PC-9 (cell line): ENCODE data around the gene TBC1D2B. TPM values are rescaled to one million over a fixed set of nuclear protein-coding genes. Genes with fewer than 3 reads are reported as not detected.
A peak's percentile ranks its signal among the peaks of the same experiment; 100 is the strongest.
"Not testable (repeated sequence)": the region's sequence is repeated elsewhere in the genome, so short reads cannot be mapped to it uniquely, and the experiment has no call there.

Experiments
- BruUV-seq: library from RNA; stranded (reverse); fragments of 400-500 nt; replicated peaks from 2 replicates; lab custom pipeline; 2021; lab: Mats Ljungman, UMichigan
- CTCF ChIA-PET: fragments of 300-600 bp; sonication (Branson Sonifier 250); formaldehyde crosslinking; loops from one replicate; lab custom pipeline; 2022; ENCODE audit warnings: antibody characterized with exemption; lab: Charles Lee
- POLR2A ChIA-PET: fragments of 300-600 bp; sonication (Branson Sonifier 250); formaldehyde crosslinking; loops from one replicate; lab custom pipeline; 2022; ENCODE audit warnings: antibody characterized with exemption; ENCODE audit not compliant: unreplicated experiment; lab: Charles Lee
- DNase-seq, 2 experiments: peaks; one replicate each; pipeline versions ENCODE4 v3.0.0 to v3.0.0-alpha.2; 2015 to 2022; ENCODE audit warnings: mixed read lengths in 1 of 2
- H2AFZ ChIP-seq: fragments of 200-600 bp; sonication (generic); 2 replicates; pipeline ENCODE4 v1.8.1; 2017; ENCODE audit warnings: antibody characterized with exemption
- H3F3A ChIP-seq: fragments of 200-600 bp; sonication (generic); 2 replicates; pipeline ENCODE4 v1.8.1; 2017; ENCODE audit warnings: antibody characterized with exemption, mild to moderate bottlenecking, low read depth; ENCODE audit not compliant: insufficient read depth
- H3K27ac ChIP-seq: fragments of 200-600 bp; sonication (generic); 2 replicates; pipeline ENCODE4 v1.6.1; 2016; ENCODE audit warnings: mixed run types
- H3K27me3 ChIP-seq: fragments of 200-600 bp; sonication (generic); 2 replicates; pipeline ENCODE4 v1.6.1; 2016; ENCODE audit warnings: low read depth, mixed run types; ENCODE audit not compliant: insufficient read depth
- H3K36me3 ChIP-seq: fragments of 200-600 bp; sonication (generic); 2 replicates; pipeline ENCODE4 v1.6.1; 2016; ENCODE audit warnings: low read depth, mixed run types
- H3K4me1 ChIP-seq: fragments of 200-600 bp; sonication (generic); replicated peaks from 2 replicates; pipeline ENCODE4 v1.6.1; 2016; ENCODE audit warnings: mixed run types; ENCODE audit not compliant: insufficient read depth
- H3K4me2 ChIP-seq: fragments of 200-600 bp; sonication (generic); 2 replicates; pipeline ENCODE4 v1.6.1; 2017; ENCODE audit warnings: mixed run types
- H3K4me3 ChIP-seq: fragments of 200-600 bp; sonication (generic); 2 replicates; pipeline ENCODE4 v1.6.1; 2016; ENCODE audit warnings: mixed run types
- H3K79me2 ChIP-seq: fragments of 200-600 bp; sonication (generic); 2 replicates; pipeline ENCODE4 v1.6.1; 2017; ENCODE audit warnings: low read depth, mixed run types
- H3K9me2 ChIP-seq: fragments of 200-600 bp; sonication (generic); 2 replicates; pipeline ENCODE4 v1.8.1; 2017; ENCODE audit warnings: mild to moderate bottlenecking; ENCODE audit not compliant: insufficient read depth
- H3K9me3 ChIP-seq: fragments of 200-600 bp; sonication (generic); 2 replicates; pipeline ENCODE4 v1.8.1; 2016; ENCODE audit warnings: low read depth; ENCODE audit not compliant: insufficient read depth
- H4K20me1 ChIP-seq: fragments of 200-600 bp; sonication (generic); 2 replicates; pipeline ENCODE4 v1.8.1; 2017; ENCODE audit not compliant: insufficient read depth
- CTCF ChIP-seq: fragments of 200-600 bp; sonication (generic); conservative IDR thresholded peaks from 2 replicates; pipeline ENCODE4 v1.6.1; 2017; ENCODE audit warnings: mixed run types, antibody characterized with exemption, mild to moderate bottlenecking, moderate library complexity
- EZH2 ChIP-seq: fragments of 200-600 bp; sonication (generic); IDR thresholded peaks from 2 replicates; pipeline ENCODE4 v1.8.0; 2017; ENCODE audit warnings: antibody characterized with exemption, low read depth
- intact Hi-C: fragments of 100-400 bp; cut with micrococcal nuclease; formaldehyde crosslinking; loops from one replicate; pipeline ENCODE4 v1.10.0; 2022; ENCODE audit not compliant: unreplicated experiment
- total RNA-seq: library from RNA; stranded (reverse); gene quantifications from 2 replicates; pipeline ENCODE4 v1.2.3, GENCODE V29; 2021

The TBC1D2B gene
- total RNA-seq, 1 experiment from 2014 or later, result 27.7 TPM

- DNase-seq, result no peak
- Histone ChIP-seq H3K4me1 (no peaks in the 10 kb centered on the region), H3K27ac (no peak overlapping the region), H3K79me2 (no peaks in the 10 kb centered on the region), H3K4me2 (no peak overlapping the region), H3K4me3 (no peak overlapping the region), H3F3A (no peaks in the 10 kb centered on the region), H3K9me2 (no peaks in the 10 kb centered on the region), H4K20me1 (no peaks in the 10 kb centered on the region), H3K36me3 (no peaks in the 10 kb centered on the region), H2AFZ (no peak overlapping the region), H3K9me3 (no peaks in the 10 kb centered on the region), H3K27me3 (no peaks in the 10 kb centered on the region)
- no TSS peak for BruUV-seq
- ChIA-PET CTCF (no interaction called here), POLR2A (no interaction called here)
- TF ChIP-seq CTCF (no peak), EZH2 (no peak)
- intact Hi-C loops, result no loop called here
These were observed 102.0 kb downstream of the TBC1D2B start for GRCh38 chr15:77975332-77976094.

GRCh38 chr15:77974416-77975331 is 102.8 kb downstream of the TBC1D2B start:
- POLR2A ChIA-PET, result no interaction called here
- DNase-seq, result no peak
- TF ChIP-seq CTCF, result no peak
- TF ChIP-seq EZH2, result no peak
- Histone ChIP-seq H3K4me2 (no peak overlapping the region), H3K36me3 (no peaks in the 10 kb centered on the region), H3F3A (no peaks in the 10 kb centered on the region), H4K20me1 (no peaks in the 10 kb centered on the region), H3K79me2 (no peaks in the 10 kb centered on the region), H3K9me2 (no peaks in the 10 kb centered on the region), H3K4me1 (no peaks in the 10 kb centered on the region), H3K27ac (no peak overlapping the region), H2AFZ (no peak overlapping the region), H3K9me3 (no peaks in the 10 kb centered on the region), H3K4me3 (no peak overlapping the region), H3K27me3 (no peaks in the 10 kb centered on the region)
- CTCF ChIA-PET, result no interaction called here
- intact Hi-C loops, result no loop called here
- no TSS peak for BruUV-seq

DNA sequence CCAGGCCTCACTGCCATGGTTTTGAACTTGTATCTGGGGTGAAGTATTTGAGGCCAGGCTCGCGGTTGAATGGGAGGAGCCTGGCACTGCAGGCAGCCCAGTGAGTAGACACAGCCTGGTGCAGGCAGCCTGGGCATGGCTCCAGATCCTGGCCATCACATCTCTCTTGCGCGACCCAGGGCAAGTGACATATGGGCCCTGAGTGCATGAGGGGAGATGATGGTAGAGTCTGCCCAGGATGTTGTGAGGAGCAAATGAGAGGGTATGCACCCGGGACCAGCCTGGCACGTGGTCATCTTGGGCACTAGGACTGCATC is 103.5 kb downstream of the TBC1D2B start:
- POLR2A ChIA-PET, result no interaction called here
- intact Hi-C loops, result no loop called here
- no TSS peak for BruUV-seq

GRCh38 chr15:77973273-77974097 is 104.0 kb downstream of the TBC1D2B start:
- POLR2A ChIA-PET, DNase-seq, intact Hi-C loops: not testable (repeated sequence)

More for the DNA sequence above, 103.5 kb downstream of the TBC1D2B start:
- TF ChIP-seq CTCF, result no peak
- Histone ChIP-seq H3K27ac (no peak overlapping the region), H3K36me3 (no peaks in the 10 kb centered on the region), H3K9me3 (no peaks in the 10 kb centered on the region), H3K9me2 (no peaks in the 10 kb centered on the region), H2AFZ (no peak overlapping the region), H3K27me3 (no peaks in the 10 kb centered on the region), H3K4me3 (no peak overlapping the region), H3K4me1 (no peaks in the 10 kb centered on the region), H3K4me2 (no peak overlapping the region), H3F3A (no peaks in the 10 kb centered on the region), H4K20me1 (no peaks in the 10 kb centered on the region), H3K79me2 (no peaks in the 10 kb centered on the region)
- CTCF ChIA-PET, result no interaction called here
- peak in 1 of 2 experiments; percentile 59 for DNase-seq

More at GRCh38 chr15:77973273-77974097, 104.0 kb downstream of the TBC1D2B start:
- H3K4me3 ChIP-seq, H3K4me2 ChIP-seq, H4K20me1 ChIP-seq, H3K9me3 ChIP-seq, H3K27me3 ChIP-seq, H3K9me2 ChIP-seq, H3K36me3 ChIP-seq, H3F3A ChIP-seq, H3K79me2 ChIP-seq, H2AFZ ChIP-seq, CTCF ChIA-PET, H3K27ac ChIP-seq, H3K4me1 ChIP-seq, BruUV-seq: not testable (repeated sequence)
